WTC11 (cell line): ENCODE results near the gene DUSP15. TPM values are rescaled to one million over a fixed set of nuclear protein-coding genes. Genes with fewer than 3 reads are reported as not detected.

Experiments
- ATAC-seq: fragments of 200-7000 bp; cut with Tn5 transposase; 2 replicates; pipeline ENCODE4 v1.10.0; 2021; ENCODE audit warnings: mild to moderate bottlenecking, moderate library complexity
- CTCF ChIA-PET: fragments of 300-600 bp; sonication (Branson Sonifier 250); formaldehyde crosslinking; loops from one replicate; lab custom pipeline; 2021; ENCODE audit warnings: antibody characterized with exemption; lab: Charles Lee
- POLR2A ChIA-PET: fragments of 350-600 bp; sonication (Branson Sonifier 250); formaldehyde crosslinking; loops from one replicate; lab custom pipeline; 2021; ENCODE audit warnings: antibody characterized with exemption; lab: Charles Lee
- DNase-seq: peaks from one replicate; pipeline ENCODE4 v3.0.0; 2021; ENCODE audit warnings: low spot score
- H3K27ac Mint-ChIP-seq: 2 replicates; pipeline ENCODE4 v1.8.0; 2021; ENCODE audit warnings: mixed read lengths
- H3K27me3 Mint-ChIP-seq: 2 replicates; pipeline ENCODE4 v1.8.0; 2021; ENCODE audit warnings: low read depth, mild to moderate bottlenecking, moderate library complexity, mixed read lengths
- H3K36me3 Mint-ChIP-seq: 2 replicates; pipeline ENCODE4 v1.8.0; 2021; ENCODE audit warnings: mixed read lengths
- H3K4me1 Mint-ChIP-seq: 2 replicates; pipeline ENCODE4 v1.8.0; 2022; ENCODE audit warnings: mixed read lengths
- H3K4me3 Mint-ChIP-seq: 2 replicates; pipeline ENCODE4 v1.8.0; 2021; ENCODE audit warnings: mild to moderate bottlenecking, moderate library complexity, mixed read lengths
- H3K9me3 Mint-ChIP-seq: 2 replicates; pipeline ENCODE4 v1.8.0; 2021; ENCODE audit warnings: mixed read lengths
- CREB1 ChIP-seq: sonication (generic); formaldehyde crosslinking; IDR thresholded peaks from 2 replicates; pipeline ENCODE4 v1.8.0; 2023; ENCODE audit warnings: mild to moderate bottlenecking, missing genetic modification reagents
- FOXK1 ChIP-seq: sonication (generic); formaldehyde crosslinking; IDR thresholded peaks from 2 replicates; pipeline ENCODE4 v1.8.0; 2022; ENCODE audit warnings: mild to moderate bottlenecking, moderate library complexity, missing genetic modification reagents
- GRHL2 ChIP-seq: fragments of 250-450 bp; sonication (Bioruptor Pico); IDR thresholded peaks from 2 replicates; pipeline ENCODE4 v1.8.0; 2022; ENCODE audit warnings: mild to moderate bottlenecking, moderate library complexity; ENCODE audit not compliant: insufficient replicate concordance, severe bottlenecking
- GTF2I ChIP-seq: fragments of 250-450 bp; sonication (Bioruptor Pico); conservative IDR thresholded peaks from 2 replicates; pipeline ENCODE4 v1.4.0; 2021; ENCODE audit warnings: mild to moderate bottlenecking
- IRF2 ChIP-seq: sonication (generic); formaldehyde crosslinking; IDR thresholded peaks from 2 replicates; pipeline ENCODE4 v1.8.0; 2022; ENCODE audit warnings: low read depth, missing genetic modification reagents, borderline replicate concordance
- JAZF1 ChIP-seq: fragments of 250-450 bp; sonication (Bioruptor Pico); IDR thresholded peaks from 2 replicates; pipeline ENCODE4 v1.9.0; 2021; ENCODE audit warnings: moderate library complexity, mild to moderate bottlenecking, inconsistent platforms
- MYBL2 ChIP-seq: sonication (generic); formaldehyde crosslinking; IDR thresholded peaks from 2 replicates; pipeline ENCODE4 v1.8.1; 2023; ENCODE audit warnings: mild to moderate bottlenecking, moderate library complexity, missing genetic modification reagents
- NFATC4 ChIP-seq: fragments of 250-450 bp; sonication (Bioruptor Pico); IDR thresholded peaks from 2 replicates; pipeline ENCODE4 v1.9.0; 2021; ENCODE audit warnings: mild to moderate bottlenecking
- NFE2L1 ChIP-seq: sonication (generic); formaldehyde crosslinking; IDR thresholded peaks from 2 replicates; pipeline ENCODE4 v1.8.1; 2023; ENCODE audit warnings: missing genetic modification reagents
- PRRX2 ChIP-seq: fragments of 250-450 bp; sonication (Bioruptor Pico); IDR thresholded peaks from 2 replicates; pipeline ENCODE4 v1.8.0; 2021; ENCODE audit warnings: mild to moderate bottlenecking
- SOX15 ChIP-seq: fragments of 250-450 bp; sonication (Bioruptor Pico); IDR thresholded peaks from 2 replicates; pipeline ENCODE4 v1.9.0; 2021; ENCODE audit warnings: mild to moderate bottlenecking
- SP1 ChIP-seq: sonication (generic); formaldehyde crosslinking; conservative IDR thresholded peaks from 2 replicates; pipeline ENCODE4 v1.8.1; 2022; ENCODE audit warnings: missing genetic modification reagents
- TCF7 ChIP-seq: sonication (generic); formaldehyde crosslinking; IDR thresholded peaks from 2 replicates; pipeline ENCODE4 v1.8.0; 2022; ENCODE audit warnings: mild to moderate bottlenecking, low read depth, missing genetic modification reagents, moderate library complexity
- total RNA-seq: library from RNA; stranded (reverse); gene quantifications from 3 replicates; pipeline ENCODE4 v1.2.3, GENCODE V29; 2021
- TF ChIP-seq, protein P1 (sequence below): sonication (generic); formaldehyde crosslinking; conservative IDR thresholded peaks from 2 replicates; pipeline ENCODE4 v1.8.1; 2023; ENCODE audit warnings: mild to moderate bottlenecking, low read depth, missing genetic modification reagents, moderate library complexity
- TF ChIP-seq, protein P2 (sequence below): fragments of 250-450 bp; sonication (Bioruptor Pico); IDR thresholded peaks from 2 replicates; pipeline ENCODE4 v1.9.0; 2021; ENCODE audit warnings: mild to moderate bottlenecking
- TF ChIP-seq, protein P3 (sequence below): sonication (generic); formaldehyde crosslinking; IDR thresholded peaks from 2 replicates; pipeline ENCODE4 v1.8.0; 2022; ENCODE audit warnings: mild to moderate bottlenecking, missing genetic modification reagents
- TF ChIP-seq, protein P4 (sequence below): sonication (generic); formaldehyde crosslinking; IDR thresholded peaks from 2 replicates; pipeline ENCODE4 v1.8.1; 2022; ENCODE audit warnings: missing genetic modification reagents, borderline replicate concordance
- TF ChIP-seq, protein P5 (sequence below): sonication (generic); formaldehyde crosslinking; IDR thresholded peaks from 2 replicates; pipeline ENCODE4 v1.8.1; 2022; ENCODE audit warnings: low read depth, missing genetic modification reagents, borderline replicate concordance
- TF ChIP-seq, protein P6 (sequence below): sonication (generic); formaldehyde crosslinking; IDR thresholded peaks from 2 replicates; pipeline ENCODE4 v1.8.0; 2022; ENCODE audit warnings: mild to moderate bottlenecking, missing genetic modification reagents
- TF ChIP-seq, protein P7 (sequence below): fragments of 250-450 bp; sonication (Bioruptor Pico); IDR thresholded peaks from 2 replicates; pipeline ENCODE4 v1.9.0; 2021; ENCODE audit warnings: moderate library complexity, mild to moderate bottlenecking, inconsistent platforms, borderline replicate concordance

Gene DUSP15
- total RNA-seq, 1 experiment from 2014 or later, result 1.7 TPM

DNA sequence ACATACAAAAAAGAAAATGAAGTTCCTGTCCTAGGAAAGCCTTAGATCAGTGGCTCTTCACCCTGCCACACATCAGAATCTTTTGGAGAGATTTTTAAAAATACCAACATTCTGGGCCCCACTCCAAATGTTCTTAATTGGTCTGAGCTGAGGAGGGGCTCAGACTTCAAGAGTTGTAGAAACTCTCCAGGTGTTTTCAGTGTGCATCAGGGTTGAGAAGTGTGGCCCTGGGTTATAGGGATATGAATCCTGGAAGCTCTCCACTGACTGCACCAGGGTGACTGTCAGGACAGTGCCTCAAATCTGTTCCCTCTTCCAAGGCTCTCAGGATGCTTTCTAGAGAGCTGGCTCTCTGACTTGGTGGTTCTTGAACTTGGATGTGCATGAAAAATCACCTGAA, 56.7 kb downstream of the DUSP15 start (continued):
- no peak for TF ChIP-seq TCF7 (CRISPR knock-in tag)

DNA sequence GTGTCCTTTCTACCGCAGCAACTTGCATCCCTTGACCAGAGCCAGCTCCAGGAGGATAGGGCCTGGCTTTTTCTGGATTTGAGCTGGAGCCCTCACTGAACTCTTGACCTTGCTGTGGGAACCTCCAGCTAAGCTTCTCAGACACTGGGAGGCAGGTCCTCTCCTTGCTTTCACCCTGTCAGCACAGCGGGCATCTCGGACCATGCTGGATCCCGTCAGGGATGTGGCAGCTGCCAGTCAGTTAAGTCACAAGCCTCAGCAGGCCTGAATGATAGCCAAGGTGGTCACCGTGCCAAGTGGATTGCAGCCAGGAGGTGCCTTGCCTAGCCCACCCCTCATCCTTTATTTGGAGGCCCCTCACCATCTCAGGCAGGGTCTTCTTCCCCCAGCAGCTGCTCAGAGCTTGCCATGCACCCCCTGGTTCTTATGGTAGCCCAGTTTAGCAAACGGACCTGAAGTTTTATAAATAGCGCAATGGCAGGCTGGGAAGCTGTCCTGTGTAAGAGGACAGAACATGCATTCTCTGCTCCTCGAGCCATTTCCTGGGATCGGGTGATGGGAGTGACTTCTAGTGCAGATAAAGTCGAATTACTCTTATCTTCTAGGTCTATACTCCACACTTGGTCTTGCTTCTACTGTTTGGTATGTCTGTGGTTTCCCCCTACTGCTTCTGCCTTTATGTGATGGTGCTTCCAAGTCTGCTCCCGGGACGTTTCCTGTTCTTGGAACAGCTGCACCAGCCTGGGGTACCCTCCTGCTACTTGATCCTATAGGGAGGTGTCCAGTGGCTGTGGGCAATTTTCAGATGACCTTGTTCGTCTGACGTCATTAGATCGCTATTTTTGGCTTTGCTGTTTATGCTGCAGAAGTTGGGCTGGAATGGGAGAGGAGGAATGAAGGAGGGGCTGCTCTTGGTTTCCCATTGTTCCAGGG, 58.3 kb downstream of the DUSP15 start:
- peaks cover 5% of the 10 kb centered on the region for H3K4me1 Mint-ChIP-seq

DNA sequence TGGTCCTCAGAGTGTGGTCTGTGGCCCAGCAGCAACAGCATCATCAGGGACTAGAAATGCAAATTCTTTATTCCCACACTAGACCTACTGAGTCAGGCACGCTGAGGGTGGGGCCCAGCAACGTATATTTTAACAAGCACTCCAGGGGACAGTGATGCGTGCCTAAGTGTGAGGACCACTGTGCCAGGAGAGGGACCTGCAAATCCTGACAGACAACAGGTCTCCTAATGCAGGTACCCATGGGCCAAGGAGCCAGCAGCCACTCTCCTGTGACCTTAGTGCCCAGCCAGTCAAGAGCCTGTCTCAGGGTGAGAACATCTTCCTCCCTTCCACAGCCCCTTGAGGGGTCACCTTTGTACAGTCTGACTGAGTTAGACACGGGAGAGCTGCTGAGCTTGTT, 59.1 kb downstream of the DUSP15 start:
- DNase-seq, result no peak
- ChIA-PET CTCF (interaction anchor here (0.6 to 1.0 kb wide), 2 partner anchors 22 to 163 kb away, joined by 3 to 4 read pairs; no protein-coding TSS in a partner anchor), POLR2A (interaction anchor here (0.6 to 0.7 kb wide), 3 partner anchors 70 to 202 kb away, joined by 3 to 4 read pairs (median 3); partner anchors contain the start of gene TPX2)
- no peak overlapping the region for H3K4me3 Mint-ChIP-seq
- peaks cover 5% of the 10 kb centered on the region for H3K4me1 Mint-ChIP-seq
- ATAC-seq, result no peak
- H3K27ac Mint-ChIP-seq, result no peak overlapping the region
- no peaks in the 10 kb centered on the region for H3K9me3 Mint-ChIP-seq
- no peaks in the 10 kb centered on the region; the same call in 1 of the 2 replicates for H3K36me3 Mint-ChIP-seq
- H3K27me3 Mint-ChIP-seq, result no peaks in the 10 kb centered on the region
- TF ChIP-seq, protein P1, sequence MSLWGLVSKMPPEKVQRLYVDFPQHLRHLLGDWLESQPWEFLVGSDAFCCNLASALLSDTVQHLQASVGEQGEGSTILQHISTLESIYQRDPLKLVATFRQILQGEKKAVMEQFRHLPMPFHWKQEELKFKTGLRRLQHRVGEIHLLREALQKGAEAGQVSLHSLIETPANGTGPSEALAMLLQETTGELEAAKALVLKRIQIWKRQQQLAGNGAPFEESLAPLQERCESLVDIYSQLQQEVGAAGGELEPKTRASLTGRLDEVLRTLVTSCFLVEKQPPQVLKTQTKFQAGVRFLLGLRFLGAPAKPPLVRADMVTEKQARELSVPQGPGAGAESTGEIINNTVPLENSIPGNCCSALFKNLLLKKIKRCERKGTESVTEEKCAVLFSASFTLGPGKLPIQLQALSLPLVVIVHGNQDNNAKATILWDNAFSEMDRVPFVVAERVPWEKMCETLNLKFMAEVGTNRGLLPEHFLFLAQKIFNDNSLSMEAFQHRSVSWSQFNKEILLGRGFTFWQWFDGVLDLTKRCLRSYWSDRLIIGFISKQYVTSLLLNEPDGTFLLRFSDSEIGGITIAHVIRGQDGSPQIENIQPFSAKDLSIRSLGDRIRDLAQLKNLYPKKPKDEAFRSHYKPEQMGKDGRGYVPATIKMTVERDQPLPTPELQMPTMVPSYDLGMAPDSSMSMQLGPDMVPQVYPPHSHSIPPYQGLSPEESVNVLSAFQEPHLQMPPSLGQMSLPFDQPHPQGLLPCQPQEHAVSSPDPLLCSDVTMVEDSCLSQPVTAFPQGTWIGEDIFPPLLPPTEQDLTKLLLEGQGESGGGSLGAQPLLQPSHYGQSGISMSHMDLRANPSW (CRISPR knock-in tag), result no peak
- TF ChIP-seq CREB1, result no peak
- no peak for TF ChIP-seq SOX15 (CRISPR knock-in tag)
- TF ChIP-seq SP1 (CRISPR knock-in tag), result no peak
- no peak for TF ChIP-seq IRF2 (CRISPR knock-in tag)
- TF ChIP-seq NFE2L1 (CRISPR knock-in tag), result no peak
- TF ChIP-seq GTF2I, result no peak
- TF ChIP-seq MYBL2 (CRISPR knock-in tag), result no peak
- no peak for TF ChIP-seq JAZF1 (CRISPR knock-in tag)
- TF ChIP-seq GRHL2 (CRISPR knock-in tag), result no peak
- TF ChIP-seq, protein P2, sequence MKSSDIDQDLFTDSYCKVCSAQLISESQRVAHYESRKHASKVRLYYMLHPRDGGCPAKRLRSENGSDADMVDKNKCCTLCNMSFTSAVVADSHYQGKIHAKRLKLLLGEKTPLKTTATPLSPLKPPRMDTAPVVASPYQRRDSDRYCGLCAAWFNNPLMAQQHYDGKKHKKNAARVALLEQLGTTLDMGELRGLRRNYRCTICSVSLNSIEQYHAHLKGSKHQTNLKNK (CRISPR knock-in tag), result no peak

More for the DNA sequence above, 58.3 kb downstream of the DUSP15 start:
- no peaks in the 10 kb centered on the region for H3K36me3 Mint-ChIP-seq
- ATAC-seq (no peak), DNase-seq (no peak)
- no peak for TF ChIP-seq SP1 (CRISPR knock-in tag)
- TF ChIP-seq PRRX2 (CRISPR knock-in tag), result no peak
- TF ChIP-seq, protein P3, sequence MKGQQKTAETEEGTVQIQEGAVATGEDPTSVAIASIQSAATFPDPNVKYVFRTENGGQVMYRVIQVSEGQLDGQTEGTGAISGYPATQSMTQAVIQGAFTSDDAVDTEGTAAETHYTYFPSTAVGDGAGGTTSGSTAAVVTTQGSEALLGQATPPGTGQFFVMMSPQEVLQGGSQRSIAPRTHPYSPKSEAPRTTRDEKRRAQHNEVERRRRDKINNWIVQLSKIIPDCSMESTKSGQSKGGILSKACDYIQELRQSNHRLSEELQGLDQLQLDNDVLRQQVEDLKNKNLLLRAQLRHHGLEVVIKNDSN, result no peak
- TF ChIP-seq, protein P4, sequence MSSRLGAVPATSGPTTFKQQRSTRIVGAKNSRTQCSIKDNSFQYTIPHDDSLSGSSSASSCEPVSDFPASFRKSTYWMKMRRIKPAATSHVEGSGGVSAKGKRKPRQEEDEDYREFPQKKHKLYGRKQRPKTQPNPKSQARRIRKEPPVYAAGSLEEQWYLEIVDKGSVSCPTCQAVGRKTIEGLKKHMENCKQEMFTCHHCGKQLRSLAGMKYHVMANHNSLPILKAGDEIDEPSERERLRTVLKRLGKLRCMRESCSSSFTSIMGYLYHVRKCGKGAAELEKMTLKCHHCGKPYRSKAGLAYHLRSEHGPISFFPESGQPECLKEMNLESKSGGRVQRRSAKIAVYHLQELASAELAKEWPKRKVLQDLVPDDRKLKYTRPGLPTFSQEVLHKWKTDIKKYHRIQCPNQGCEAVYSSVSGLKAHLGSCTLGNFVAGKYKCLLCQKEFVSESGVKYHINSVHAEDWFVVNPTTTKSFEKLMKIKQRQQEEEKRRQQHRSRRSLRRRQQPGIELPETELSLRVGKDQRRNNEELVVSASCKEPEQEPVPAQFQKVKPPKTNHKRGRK (CRISPR knock-in tag), result no peak
- TF ChIP-seq, protein P5, sequence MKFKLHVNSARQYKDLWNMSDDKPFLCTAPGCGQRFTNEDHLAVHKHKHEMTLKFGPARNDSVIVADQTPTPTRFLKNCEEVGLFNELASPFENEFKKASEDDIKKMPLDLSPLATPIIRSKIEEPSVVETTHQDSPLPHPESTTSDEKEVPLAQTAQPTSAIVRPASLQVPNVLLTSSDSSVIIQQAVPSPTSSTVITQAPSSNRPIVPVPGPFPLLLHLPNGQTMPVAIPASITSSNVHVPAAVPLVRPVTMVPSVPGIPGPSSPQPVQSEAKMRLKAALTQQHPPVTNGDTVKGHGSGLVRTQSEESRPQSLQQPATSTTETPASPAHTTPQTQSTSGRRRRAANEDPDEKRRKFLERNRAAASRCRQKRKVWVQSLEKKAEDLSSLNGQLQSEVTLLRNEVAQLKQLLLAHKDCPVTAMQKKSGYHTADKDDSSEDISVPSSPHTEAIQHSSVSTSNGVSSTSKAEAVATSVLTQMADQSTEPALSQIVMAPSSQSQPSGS (CRISPR knock-in tag), result no peak
- TF ChIP-seq, protein P6, sequence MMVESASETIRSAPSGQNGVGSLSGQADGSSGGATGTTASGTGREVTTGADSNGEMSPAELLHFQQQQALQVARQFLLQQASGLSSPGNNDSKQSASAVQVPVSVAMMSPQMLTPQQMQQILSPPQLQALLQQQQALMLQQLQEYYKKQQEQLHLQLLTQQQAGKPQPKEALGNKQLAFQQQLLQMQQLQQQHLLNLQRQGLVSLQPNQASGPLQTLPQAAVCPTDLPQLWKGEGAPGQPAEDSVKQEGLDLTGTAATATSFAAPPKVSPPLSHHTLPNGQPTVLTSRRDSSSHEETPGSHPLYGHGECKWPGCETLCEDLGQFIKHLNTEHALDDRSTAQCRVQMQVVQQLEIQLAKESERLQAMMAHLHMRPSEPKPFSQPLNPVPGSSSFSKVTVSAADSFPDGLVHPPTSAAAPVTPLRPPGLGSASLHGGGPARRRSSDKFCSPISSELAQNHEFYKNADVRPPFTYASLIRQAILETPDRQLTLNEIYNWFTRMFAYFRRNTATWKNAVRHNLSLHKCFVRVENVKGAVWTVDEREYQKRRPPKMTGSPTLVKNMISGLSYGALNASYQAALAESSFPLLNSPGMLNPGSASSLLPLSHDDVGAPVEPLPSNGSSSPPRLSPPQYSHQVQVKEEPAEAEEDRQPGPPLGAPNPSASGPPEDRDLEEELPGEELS, result no peak
- TF ChIP-seq FOXK1 (CRISPR knock-in tag), result no peak
- TF ChIP-seq, protein P7, sequence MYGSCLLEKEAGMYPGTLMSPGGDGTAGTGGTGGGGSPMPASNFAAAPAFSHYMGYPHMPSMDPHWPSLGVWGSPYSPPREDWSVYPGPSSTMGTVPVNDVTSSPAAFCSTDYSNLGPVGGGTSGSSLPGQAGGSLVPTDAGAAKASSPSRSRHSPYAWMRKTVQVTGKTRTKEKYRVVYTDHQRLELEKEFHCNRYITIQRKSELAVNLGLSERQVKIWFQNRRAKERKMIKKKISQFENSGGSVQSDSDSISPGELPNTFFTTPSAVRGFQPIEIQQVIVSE, result no peak
- no peak for TF ChIP-seq GTF2I
- no peak for TF ChIP-seq NFATC4 (CRISPR knock-in tag)
- H3K27me3 Mint-ChIP-seq, result no peaks in the 10 kb centered on the region
- H3K9me3 Mint-ChIP-seq, result no peaks in the 10 kb centered on the region
- POLR2A ChIA-PET, result no interaction called here
- no peak overlapping the region for H3K4me3 Mint-ChIP-seq
- CTCF ChIA-PET, result interaction anchor here (0.7 to 1.0 kb wide), 2 partner anchors 11 to 22 kb away, joined by 3 read pairs; no protein-coding TSS in a partner anchor
- H3K27ac Mint-ChIP-seq, result no peak overlapping the region
